ENCODE results near the gene GOLGA6L22.
"Not testable (repeated sequence)": the region's sequence is repeated elsewhere in the genome, so short reads cannot be mapped to it uniquely, and the experiment has no call there.

GRCh38 chr15:22506959-22507358, 48.3 kb downstream of the GOLGA6L22 start:
- TF ChIP-seq CTCF (IDR thresholded peaks at IDR 0.05); SMC3 (IDR thresholded peaks at IDR 0.05); EP300 (IDR thresholded peaks at IDR 0.05); RFX5 (IDR thresholded peaks at IDR 0.05); JUNB (IDR thresholded peaks at IDR 0.05); RAD21 (conservative IDR thresholded peaks at IDR 0.05 in 1 of 2, IDR thresholded peaks at IDR 0.05 in 1 of 2): not testable (repeated sequence)
